OCI-LY7 (cell line): ENCODE data around the gene AMBN. TPM values are rescaled to one million over a fixed set of nuclear protein-coding genes. Genes with fewer than 3 reads are reported as not detected.

Source experiments
- BruUV-seq: library from RNA; stranded (reverse); fragments of 400-500 nt; replicated peaks from 2 replicates; lab custom pipeline; 2021; lab: Mats Ljungman, UMichigan
- CTCF ChIA-PET: fragments of 300-600 bp; sonication (Branson Sonifier 250); formaldehyde crosslinking; loops from one replicate; lab custom pipeline; 2022; ENCODE audit warnings: antibody characterized with exemption; ENCODE audit not compliant: unreplicated experiment; lab: Charles Lee
- POLR2A ChIA-PET: fragments of 300-600 bp; sonication (Branson Sonifier 250); formaldehyde crosslinking; loops from one replicate; lab custom pipeline; 2022; ENCODE audit warnings: antibody characterized with exemption; lab: Charles Lee
- DNase-seq: peaks from one replicate; pipeline ENCODE4 v3.0.0-alpha.2; 2015; ENCODE audit warnings: low spot score
- H2AFZ ChIP-seq: fragments of 200-600 bp; sonication (generic), shearing (Covaris generic); 2 replicates; pipeline ENCODE4 v1.6.1; 2014; ENCODE audit warnings: mild to moderate bottlenecking, antibody characterized with exemption, low read length, moderate library complexity
- H3K27ac ChIP-seq: fragments of 200-600 bp; sonication (generic); 2 replicates; pipeline ENCODE4 v1.5.1; 2014; ENCODE audit warnings: mixed run types, low read depth, mild to moderate bottlenecking, moderate library complexity, low read length, inconsistent platforms; ENCODE audit not compliant: poor library complexity, severe bottlenecking
- H3K36me3 ChIP-seq: fragments of 200-600 bp; sonication (generic); 2 replicates; pipeline ENCODE4 v1.6.1; 2014; ENCODE audit warnings: mild to moderate bottlenecking, antibody characterized with exemption, low read length, moderate library complexity, mixed read lengths; ENCODE audit not compliant: insufficient read depth
- H3K4me1 ChIP-seq: fragments of 200-600 bp; sonication (generic); 2 replicates; pipeline ENCODE4 v1.5.1; 2014; ENCODE audit warnings: mild to moderate bottlenecking, low read length; ENCODE audit not compliant: insufficient read depth, poor library complexity, severe bottlenecking
- H3K4me2 ChIP-seq: fragments of 200-600 bp; sonication (generic); 2 replicates; pipeline ENCODE4 v1.6.1; 2014; ENCODE audit warnings: mild to moderate bottlenecking, low read length
- H3K4me3 ChIP-seq: fragments of 200-600 bp; sonication (generic); 2 replicates; pipeline ENCODE4 v1.5.1; 2014; ENCODE audit warnings: mild to moderate bottlenecking, low read depth, low read length; ENCODE audit not compliant: poor library complexity, severe bottlenecking
- H3K79me2 ChIP-seq: fragments of 200-600 bp; sonication (generic); 2 replicates; pipeline ENCODE4 v1.6.1; 2016; ENCODE audit warnings: low read depth, mild to moderate bottlenecking, low read length, moderate library complexity, mixed read lengths; ENCODE audit not compliant: insufficient read depth
- H3K9me2 ChIP-seq: fragments of 200-600 bp; sonication (generic); 2 replicates; pipeline ENCODE4 v1.6.1; 2016; ENCODE audit warnings: mild to moderate bottlenecking, low read length, mixed read lengths; ENCODE audit not compliant: insufficient read depth
- H3K9me3 ChIP-seq: fragments of 200-600 bp; sonication (generic); 2 replicates; pipeline ENCODE4 v1.6.1; 2014; ENCODE audit warnings: mild to moderate bottlenecking, mixed run types, low read length, mixed read lengths
- H4K20me1 ChIP-seq: fragments of 200-600 bp; sonication (generic); 2 replicates; pipeline ENCODE4 v1.6.1; 2014; ENCODE audit warnings: mild to moderate bottlenecking, antibody characterized with exemption, low read length, moderate library complexity, mixed read lengths; ENCODE audit not compliant: insufficient read depth
- CTCF ChIP-seq: fragments of 200-600 bp; sonication (generic); conservative IDR thresholded peaks from 2 replicates; pipeline ENCODE4 v1.5.1; 2014; ENCODE audit warnings: mild to moderate bottlenecking, antibody characterized with exemption, low read length, moderate library complexity, mixed read lengths
- EZH2phosphoT487 ChIP-seq: fragments of 200-600 bp; sonication (generic); IDR thresholded peaks from 2 replicates; pipeline ENCODE4 v1.6.1; 2018; ENCODE audit warnings: low read depth, borderline replicate concordance, mild to moderate bottlenecking, mixed run types, antibody characterized with exemption, low read length, moderate library complexity, mixed read lengths
- intact Hi-C: fragments of 100-400 bp; cut with micrococcal nuclease; formaldehyde crosslinking; loops from one replicate; pipeline ENCODE4 v1.10.0; 2022; ENCODE audit not compliant: unreplicated experiment
- total RNA-seq, 2 experiments: library from RNA; depleted of rRNA in 1 of 2; stranded (reverse); fragments of >200 nt in 1 of 2; shearing (Covaris generic) in 1 of 2; gene quantifications; 2 replicates each; pipeline ENCODE4 v1.2.3, GENCODE V29; 2014 to 2022

Gene AMBN
- total RNA-seq, 2 experiments from 2014 or later: not detected

- CTCF ChIA-PET: no interaction called here
- POLR2A ChIA-PET: interaction anchor here (0.6 kb wide), 1 partner anchor 747 kb away, joined by 3 read pairs; no protein-coding TSS in a partner anchor
- intact Hi-C loops: no loop called here
- Histone ChIP-seq H3K9me3 (no peaks in the 10 kb centered on the region), H3K9me2 (no peaks in the 10 kb centered on the region), H2AFZ (no peak overlapping the region), H3K36me3 (no peaks in the 10 kb centered on the region), H3K4me1 (no peaks in the 10 kb centered on the region), H3K27ac (no peak overlapping the region), H3K79me2 (no peaks in the 10 kb centered on the region), H3K4me2 (no peak overlapping the region), H3K4me3 (no peak overlapping the region), H4K20me1 (no peaks in the 10 kb centered on the region)
- no peak for DNase-seq
- TF ChIP-seq EZH2phosphoT487 (no peak), CTCF (no peak)
- no TSS peak for BruUV-seq
These were observed 20.3 kb upstream of the AMBN start for GRCh38 chr4:70571772-70572171.

GRCh38 chr4:70575964-70576363, 16.1 kb upstream of the AMBN start:
- no peaks in the 10 kb centered on the region for H3K36me3 ChIP-seq
- H4K20me1 ChIP-seq: no peaks in the 10 kb centered on the region
- H2AFZ ChIP-seq: no peak overlapping the region
- H3K9me3 ChIP-seq: no peaks in the 10 kb centered on the region
- no peaks in the 10 kb centered on the region for H3K79me2 ChIP-seq
- no peaks in the 10 kb centered on the region for H3K9me2 ChIP-seq
- TF ChIP-seq EZH2phosphoT487 (no peak), CTCF (no peak)
- H3K27ac ChIP-seq: no peak overlapping the region
- intact Hi-C loops: no loop called here
- POLR2A ChIA-PET: no interaction called here
- CTCF ChIA-PET: no interaction called here
- H3K4me3 ChIP-seq: no peak overlapping the region
- BruUV-seq: no TSS peak
- DNase-seq: no peak
- H3K4me1 ChIP-seq: no peaks in the 10 kb centered on the region
- no peak overlapping the region for H3K4me2 ChIP-seq

- ChIA-PET POLR2A (interaction anchor here (0.5 to 0.7 kb wide), 2 partner anchors 12 to 361 kb away, joined by 3 read pairs; no protein-coding TSS in a partner anchor), CTCF (no interaction called here)
- H4K20me1 ChIP-seq: no peaks in the 10 kb centered on the region
- TF ChIP-seq EZH2phosphoT487 (no peak), CTCF (no peak)
- no peaks in the 10 kb centered on the region for H3K9me2 ChIP-seq
- no peaks in the 10 kb centered on the region for H3K36me3 ChIP-seq
- no peak overlapping the region for H3K27ac ChIP-seq
- H3K9me3 ChIP-seq: no peaks in the 10 kb centered on the region
- no peak overlapping the region for H2AFZ ChIP-seq
- no peak for DNase-seq
- no peak overlapping the region for H3K4me2 ChIP-seq
- intact Hi-C loops: no loop called here
- BruUV-seq: no TSS peak
- no peaks in the 10 kb centered on the region for H3K4me1 ChIP-seq
- H3K4me3 ChIP-seq: no peak overlapping the region
- H3K79me2 ChIP-seq: no peaks in the 10 kb centered on the region
These were observed 14.7 kb upstream of the AMBN start for GRCh38 chr4:70577220-70577927.
